IPS-18c (cell line): Measurements from ENCODE around the gene GTF2H1.

Experiments
- H3K4me3 ChIP-seq: 2 replicates; pipeline ENCODE4 v1.7.0; 2013; ENCODE audit warnings: low read depth, mild to moderate bottlenecking, low read length, moderate library complexity; ENCODE audit not compliant: insufficient read depth
- H3K9me3 ChIP-seq: one replicate; pipeline ENCODE4 v1.6.1; 2013; ENCODE audit warnings: mild to moderate bottlenecking, low read length, moderate library complexity; ENCODE audit not compliant: control insufficient read depth, insufficient read depth

The GTF2H1 gene

GRCh38 chr11:18361154-18361553 lies 38.8 kb downstream of the GTF2H1 start:
- no peaks in the 10 kb centered on the region for H3K9me3 ChIP-seq
- H3K4me3 ChIP-seq: no peak overlapping the region

DNA sequence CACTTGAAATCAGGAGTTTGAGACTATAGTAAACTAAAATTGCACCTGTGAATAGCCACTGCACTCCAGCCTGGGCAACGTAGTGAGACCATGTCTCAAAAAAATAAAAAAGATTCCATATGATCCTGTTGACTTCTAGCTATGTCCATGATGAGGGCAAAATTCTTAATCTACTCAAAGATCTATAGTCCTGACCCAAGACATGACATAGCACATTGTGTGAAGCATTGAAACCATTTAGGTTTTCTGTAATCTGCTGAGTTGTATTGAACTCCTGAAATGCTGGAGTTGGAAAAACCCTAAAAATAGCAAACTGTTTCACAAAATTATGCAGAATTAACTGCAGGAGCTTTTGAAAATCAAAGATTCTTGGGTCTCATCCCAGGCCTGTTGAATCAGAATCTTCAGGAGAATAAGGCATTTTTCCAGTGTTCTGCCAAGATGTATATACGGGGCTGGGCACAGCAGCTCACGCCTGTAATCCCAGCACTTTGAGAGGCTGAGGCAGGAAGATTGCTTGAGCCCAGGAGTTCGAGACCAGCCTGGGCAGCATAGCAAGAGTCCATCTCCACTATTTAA lies 42.2 kb downstream of the GTF2H1 start:
- Histone ChIP-seq H3K4me3 (no peak overlapping the region), H3K9me3 (no peaks in the 10 kb centered on the region)

GRCh38 chr11:18365741-18366140 lies 43.4 kb downstream of the GTF2H1 start:
- Histone ChIP-seq H3K4me3 (no peak overlapping the region), H3K9me3 (no peaks in the 10 kb centered on the region)

GRCh38 chr11:18366286-18366685 lies 43.9 kb downstream of the GTF2H1 start:
- H3K4me3 ChIP-seq: no peak overlapping the region

GRCh38 chr11:18367431-18367830 lies 45.1 kb downstream of the GTF2H1 start:
- H3K4me3 ChIP-seq: no peak overlapping the region
- no peaks in the 10 kb centered on the region for H3K9me3 ChIP-seq

More at GRCh38 chr11:18366286-18366685, 43.9 kb downstream of the GTF2H1 start:
- H3K9me3 ChIP-seq: no peaks in the 10 kb centered on the region

DNA sequence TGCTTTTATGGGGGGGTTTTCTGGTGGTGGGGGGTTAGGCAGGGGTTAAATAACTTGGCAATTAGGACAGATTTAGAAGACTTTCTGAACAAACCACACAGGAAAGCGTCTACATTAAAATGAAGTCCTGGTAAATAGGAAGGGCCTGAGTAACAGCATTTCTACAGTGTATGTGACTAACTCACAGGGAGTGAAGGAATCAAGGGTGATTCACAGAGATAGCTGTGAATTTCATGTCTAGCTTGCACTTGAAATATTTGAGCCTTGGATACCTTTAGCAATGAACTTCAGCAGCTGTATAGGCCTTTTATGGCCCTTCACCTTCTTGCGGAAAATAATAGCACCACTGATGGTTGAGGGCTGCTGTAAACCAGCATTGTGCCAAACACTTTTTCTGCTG lies 45.9 kb downstream of the GTF2H1 start:
- H3K9me3 ChIP-seq: no peaks in the 10 kb centered on the region
- no peak overlapping the region for H3K4me3 ChIP-seq

DNA sequence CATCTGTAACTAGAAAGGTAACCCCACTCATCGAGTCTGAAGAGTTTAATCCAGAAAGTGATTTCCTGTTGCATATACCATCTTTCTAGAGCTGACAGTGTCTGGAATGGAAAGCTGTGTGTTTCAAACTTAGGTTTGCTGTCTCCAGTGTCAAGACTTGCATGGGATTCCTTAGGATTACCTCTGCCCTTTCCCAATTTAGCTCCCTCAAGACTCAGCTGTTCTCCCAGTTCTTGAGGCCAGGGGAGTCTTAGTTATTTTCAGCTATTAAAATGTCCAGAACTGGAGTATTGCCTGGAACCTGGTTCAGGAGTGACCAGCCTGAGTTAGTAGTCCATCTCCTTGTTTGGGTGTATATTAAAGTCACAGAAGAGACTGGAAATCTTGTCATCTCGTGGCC lies 47.0 kb downstream of the GTF2H1 start:
- Histone ChIP-seq H3K9me3 (no peaks in the 10 kb centered on the region), H3K4me3 (no peak overlapping the region)

DNA sequence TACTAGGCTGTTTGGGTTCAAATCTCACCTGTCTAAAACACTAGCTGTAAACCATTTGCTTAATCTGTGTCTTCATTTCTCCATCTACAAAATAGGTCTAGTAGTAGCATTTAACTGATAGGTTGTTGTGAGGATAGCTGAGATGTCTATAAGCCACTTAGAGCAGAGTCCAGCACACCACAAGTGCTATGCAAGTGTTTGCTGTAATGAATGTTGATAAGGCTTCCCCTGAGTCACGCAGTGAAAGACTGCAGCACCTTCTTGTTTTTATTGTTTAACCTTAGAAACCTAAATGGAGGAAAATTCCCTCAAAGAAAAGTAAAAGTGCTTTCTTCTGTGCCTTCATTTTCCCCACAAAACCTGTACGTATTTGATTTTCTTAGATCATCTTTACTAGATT lies 48.9 kb downstream of the GTF2H1 start:
- H3K4me3 ChIP-seq: no peak overlapping the region

GRCh38 chr11:18372201-18372600 lies 49.8 kb downstream of the GTF2H1 start:
- no peaks in the 10 kb centered on the region for H3K9me3 ChIP-seq
- no peak overlapping the region for H3K4me3 ChIP-seq

More for the DNA sequence above, 48.9 kb downstream of the GTF2H1 start:
- H3K9me3 ChIP-seq: no peaks in the 10 kb centered on the region

- Histone ChIP-seq H3K9me3 (no peaks in the 10 kb centered on the region), H3K4me3 (no peak overlapping the region)
Measured at GRCh38 chr11:18374956-18375355, 52.6 kb downstream of the GTF2H1 start.

- Histone ChIP-seq H3K4me3 (no peak overlapping the region), H3K9me3 (no peaks in the 10 kb centered on the region)
Measured at GRCh38 chr11:18375941-18376340, 53.6 kb downstream of the GTF2H1 start.

GRCh38 chr11:18379201-18379600 lies 56.8 kb downstream of the GTF2H1 start:
- Histone ChIP-seq H3K9me3 (peaks cover 4% of the 10 kb centered on the region), H3K4me3 (no peak overlapping the region)

- Histone ChIP-seq H3K4me3 (no peak overlapping the region), H3K9me3 (peaks cover 4% of the 10 kb centered on the region)
Measured at GRCh38 chr11:18383388-18384156, 61.2 kb downstream of the GTF2H1 start.

DNA sequence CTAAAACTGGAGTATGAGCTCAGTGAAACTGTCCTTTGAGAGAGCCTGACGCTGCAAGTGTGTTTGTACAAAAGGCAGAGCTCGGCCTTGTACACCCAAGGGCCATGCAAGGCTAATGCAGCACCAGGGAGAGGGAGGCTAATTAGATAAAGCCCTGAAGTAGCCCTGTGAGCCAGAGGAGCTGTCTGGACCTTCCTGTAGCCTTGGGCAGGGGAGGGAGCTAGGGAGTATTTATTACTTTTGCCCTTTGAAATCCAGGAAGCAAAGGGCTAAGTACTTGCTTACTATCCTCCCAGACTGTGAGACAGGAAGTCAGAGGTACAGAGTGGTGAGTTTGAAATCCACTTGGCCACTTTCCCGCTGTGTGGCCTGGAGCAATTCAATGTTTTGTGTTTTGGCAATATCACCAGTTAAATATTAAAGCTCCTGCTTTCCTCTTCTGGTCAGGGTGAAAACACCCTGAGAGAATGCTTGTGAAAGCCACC lies 61.8 kb downstream of the GTF2H1 start:
- Histone ChIP-seq H3K4me3 (no peak overlapping the region), H3K9me3 (peaks cover 4% of the 10 kb centered on the region)

- H3K4me3 ChIP-seq: no peak overlapping the region
- H3K9me3 ChIP-seq: no peaks in the 10 kb centered on the region
Measured at GRCh38 chr11:18390088-18390487, 67.7 kb downstream of the GTF2H1 start.

DNA sequence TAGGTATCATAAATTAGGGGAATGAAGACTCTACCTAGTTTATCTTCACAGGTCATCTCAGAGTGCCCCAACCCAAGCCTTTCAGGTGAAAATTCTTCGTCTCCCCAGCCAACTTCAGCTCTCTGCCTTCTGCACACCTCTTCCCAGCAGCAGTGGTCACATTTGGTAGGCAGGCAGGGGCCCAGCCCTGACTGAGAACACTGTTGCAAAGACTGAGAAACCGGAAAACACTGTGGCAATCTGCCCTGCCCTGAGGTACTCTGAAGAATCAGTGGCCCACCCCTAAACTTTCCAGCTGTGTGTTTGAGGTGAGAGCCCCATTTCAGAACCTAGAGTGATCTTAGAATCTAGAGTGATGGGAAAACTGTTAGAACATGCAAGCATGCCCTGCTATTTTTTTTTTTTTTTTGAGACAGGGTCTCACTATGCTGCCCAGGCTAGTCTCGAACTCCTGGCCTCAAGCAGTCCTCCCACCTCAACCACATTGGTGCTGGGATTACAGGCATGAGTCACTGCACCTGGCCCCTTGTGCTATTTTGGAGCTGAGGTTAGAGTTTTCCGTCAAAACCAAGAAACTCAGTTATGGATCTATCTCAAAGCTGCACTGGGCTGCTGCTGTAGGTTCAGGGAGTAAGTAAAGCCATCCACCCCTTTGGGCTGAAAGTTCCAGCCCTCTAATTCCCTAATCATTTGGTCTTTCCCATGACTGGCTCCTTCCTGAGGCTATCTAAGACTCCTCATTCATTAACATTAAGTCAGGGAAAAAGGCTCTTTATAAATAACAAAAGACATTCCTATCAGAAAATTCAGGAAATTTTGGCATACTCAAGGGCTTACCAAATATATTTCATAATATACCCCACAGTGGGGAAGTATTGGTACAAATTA lies 70.3 kb downstream of the GTF2H1 start:
- H3K4me3 ChIP-seq: no peak overlapping the region
- no peaks in the 10 kb centered on the region for H3K9me3 ChIP-seq

- Histone ChIP-seq H3K9me3 (no peaks in the 10 kb centered on the region), H3K4me3 (peak overlapping the region; percentile 87)
Measured at GRCh38 chr11:18393581-18394274, 71.4 kb downstream of the GTF2H1 start.
